ENCODE results near the gene ARHGAP28. TPM values are rescaled to one million over a fixed set of nuclear protein-coding genes. Genes with fewer than 3 reads are reported as not detected.
A peak's percentile ranks its signal among the peaks of the same experiment; 100 is the strongest.

The ARHGAP28 gene
- total RNA-seq, 2 donors from 2014 or later, result 16.3 to 16.5 TPM

DNA sequence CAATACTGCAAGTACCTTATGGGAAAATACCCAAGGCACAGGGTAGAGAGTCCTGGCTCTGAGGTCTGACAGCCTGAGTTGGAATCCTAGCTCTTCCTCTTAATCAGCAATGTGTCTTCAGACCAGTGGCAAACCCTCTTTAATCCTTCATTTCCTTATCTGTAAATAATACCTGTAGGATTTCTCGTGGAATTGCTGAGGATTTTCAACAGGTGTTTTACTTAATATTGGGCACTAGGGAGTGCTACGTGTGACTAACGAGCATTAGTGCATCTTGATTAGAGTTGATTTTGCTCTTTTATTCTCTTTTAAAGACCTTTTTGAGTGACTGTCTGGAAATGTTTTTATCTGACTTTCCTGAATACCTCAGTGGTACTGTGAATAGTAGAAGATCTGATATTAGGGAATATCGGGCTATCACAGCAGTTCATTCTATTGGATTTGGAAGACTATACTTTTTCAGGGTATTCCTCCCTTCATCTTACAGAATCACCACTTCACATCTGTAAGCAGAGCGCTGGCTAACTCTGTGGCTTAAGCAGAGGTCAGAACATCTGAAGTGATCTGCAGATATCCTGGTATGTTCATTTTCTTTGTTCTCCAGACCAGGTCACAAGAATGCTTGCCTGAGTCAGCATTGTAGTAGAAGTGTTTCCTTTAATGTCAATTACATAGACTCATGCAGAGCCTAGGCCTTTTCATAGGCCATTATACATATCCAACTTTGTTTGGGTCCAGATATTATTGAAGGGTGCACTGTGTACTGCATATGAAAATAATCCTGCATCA is 49.1 kb downstream of the ARHGAP28 start:
- Histone ChIP-seq H3K4me3 (no peak overlapping the region), H3K27me3 (no peaks in the 10 kb centered on the region), H3K36me3 (replicated peaks in 1 of 2; ENCODE audit: insufficient read depth in 1 of 2, low read depth in 2 of 2) (no peaks in the 10 kb centered on the region), H3K4me1 (peaks cover 12% of the 10 kb centered on the region), H3K9me3 (no peaks in the 10 kb centered on the region), H3K27ac (no peak overlapping the region)
- 72 to 81% methylated on average over 5 of the region's 5 CpGs for WGBS, 2 donors
- DNase-seq, result no peak
- no peak for TF ChIP-seq POLR2A (IDR thresholded peaks at IDR 0.05)
- TF ChIP-seq, protein P1, sequence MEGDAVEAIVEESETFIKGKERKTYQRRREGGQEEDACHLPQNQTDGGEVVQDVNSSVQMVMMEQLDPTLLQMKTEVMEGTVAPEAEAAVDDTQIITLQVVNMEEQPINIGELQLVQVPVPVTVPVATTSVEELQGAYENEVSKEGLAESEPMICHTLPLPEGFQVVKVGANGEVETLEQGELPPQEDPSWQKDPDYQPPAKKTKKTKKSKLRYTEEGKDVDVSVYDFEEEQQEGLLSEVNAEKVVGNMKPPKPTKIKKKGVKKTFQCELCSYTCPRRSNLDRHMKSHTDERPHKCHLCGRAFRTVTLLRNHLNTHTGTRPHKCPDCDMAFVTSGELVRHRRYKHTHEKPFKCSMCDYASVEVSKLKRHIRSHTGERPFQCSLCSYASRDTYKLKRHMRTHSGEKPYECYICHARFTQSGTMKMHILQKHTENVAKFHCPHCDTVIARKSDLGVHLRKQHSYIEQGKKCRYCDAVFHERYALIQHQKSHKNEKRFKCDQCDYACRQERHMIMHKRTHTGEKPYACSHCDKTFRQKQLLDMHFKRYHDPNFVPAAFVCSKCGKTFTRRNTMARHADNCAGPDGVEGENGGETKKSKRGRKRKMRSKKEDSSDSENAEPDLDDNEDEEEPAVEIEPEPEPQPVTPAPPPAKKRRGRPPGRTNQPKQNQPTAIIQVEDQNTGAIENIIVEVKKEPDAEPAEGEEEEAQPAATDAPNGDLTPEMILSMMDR (IDR thresholded peaks at IDR 0.05), result no peak
- ATAC-seq, result no peak
- intact Hi-C loops (cut with DNase I), result no loop called here

DNA sequence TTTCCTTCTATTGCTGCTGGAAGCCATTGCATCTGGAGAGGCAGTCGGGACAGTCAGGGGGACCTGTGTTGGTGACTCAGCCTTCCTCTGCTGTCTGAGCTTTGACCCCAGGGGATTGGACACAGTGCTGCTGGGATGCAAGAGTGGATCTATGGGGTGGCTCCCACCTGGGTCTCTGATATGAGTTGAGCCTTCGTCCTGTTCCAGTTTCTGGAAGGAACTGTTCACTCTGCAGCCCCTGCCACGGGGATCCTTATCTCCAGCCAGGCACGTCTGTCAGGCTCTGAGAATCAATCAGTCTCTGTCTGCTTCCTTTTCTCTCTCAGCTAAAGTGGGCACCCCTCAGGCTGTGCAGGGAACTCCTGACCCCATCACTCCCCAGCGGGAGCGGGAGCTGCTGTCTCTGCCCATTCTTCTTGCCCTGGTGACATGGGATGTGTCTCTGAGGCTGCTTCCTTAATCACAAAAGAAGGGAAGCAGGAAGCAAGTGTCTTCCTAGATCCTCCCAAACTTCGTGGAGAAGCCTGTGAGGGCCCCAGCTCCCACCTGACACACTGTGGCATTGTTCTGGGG is 51.7 kb downstream of the ARHGAP28 start:
- intact Hi-C loops (cut with DNase I), result no loop called here
- Histone ChIP-seq H3K27me3 (no peaks in the 10 kb centered on the region), H3K4me3 (no peak overlapping the region), H3K27ac (no peak overlapping the region), H3K9me3 (no peaks in the 10 kb centered on the region), H3K36me3 (replicated peaks in 1 of 2; ENCODE audit: insufficient read depth in 1 of 2, low read depth in 2 of 2) (no peaks in the 10 kb centered on the region), H3K4me1 (peaks cover 12% of the 10 kb centered on the region)
- no peak for ATAC-seq
- 38 to 58% methylated on average over 7 of the region's 7 CpGs for WGBS, 2 donors
- DNase-seq, result no peak
- TF ChIP-seq, protein P1 (IDR thresholded peaks at IDR 0.05), result no peak
- TF ChIP-seq POLR2A (IDR thresholded peaks at IDR 0.05), result no peak

DNA sequence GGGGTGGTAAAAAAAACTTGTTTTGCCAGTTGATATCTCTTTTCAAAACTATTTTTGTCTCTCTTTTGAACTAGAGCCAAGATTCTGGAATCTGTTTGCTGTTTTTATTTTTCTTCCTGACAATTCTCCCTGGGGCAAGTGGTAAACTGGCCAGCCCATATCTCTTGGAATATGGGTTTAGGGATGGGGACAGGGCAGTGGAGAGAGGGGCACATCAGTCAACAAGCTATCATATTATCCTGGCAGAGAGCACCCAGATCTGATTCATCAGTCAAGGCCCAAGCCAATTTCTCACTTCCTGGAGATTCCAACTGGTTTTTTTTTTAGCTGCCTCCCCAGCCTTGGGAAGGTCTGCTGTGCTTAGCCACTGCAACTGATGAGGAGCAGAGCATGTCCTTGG is 52.3 kb downstream of the ARHGAP28 start:
- Histone ChIP-seq H3K27ac (no peak overlapping the region), H3K9me3 (no peaks in the 10 kb centered on the region), H3K36me3 (replicated peaks in 1 of 2; ENCODE audit: insufficient read depth in 1 of 2, low read depth in 2 of 2) (no peaks in the 10 kb centered on the region), H3K4me3 (no peak overlapping the region), H3K27me3 (no peaks in the 10 kb centered on the region), H3K4me1 (peaks cover 12% of the 10 kb centered on the region)
- TF ChIP-seq, protein P1 (IDR thresholded peaks at IDR 0.05), result no peak
- TF ChIP-seq POLR2A (IDR thresholded peaks at IDR 0.05), result no peak
- intact Hi-C loops (cut with DNase I), result no loop called here
- DNase-seq (no peak), ATAC-seq (peak; percentile 30)

DNA sequence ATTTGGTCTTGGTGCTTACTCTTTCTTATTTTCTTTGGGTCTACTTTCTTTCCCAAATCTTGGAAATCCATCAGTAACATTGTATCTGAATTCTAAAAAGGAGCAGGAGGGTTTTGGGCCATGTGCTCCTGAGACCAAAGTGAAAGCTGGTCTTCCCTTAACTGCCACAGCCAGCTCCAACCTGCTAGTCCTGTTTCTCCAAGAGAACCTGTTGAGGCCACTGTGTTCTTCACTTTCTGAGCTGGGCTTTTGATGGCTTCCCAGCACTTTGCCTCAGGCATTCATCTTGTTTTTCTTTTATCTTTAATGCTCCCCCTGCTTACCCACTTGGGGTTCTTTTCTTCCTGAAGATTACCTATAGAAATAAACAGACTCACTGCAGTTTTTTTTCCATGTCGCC is 53.3 kb downstream of the ARHGAP28 start:
- intact Hi-C loops (cut with DNase I), result no loop called here
- no peak overlapping the region for H3K27ac ChIP-seq
- TF ChIP-seq, protein P1 (IDR thresholded peaks at IDR 0.05), result no peak
- TF ChIP-seq POLR2A (IDR thresholded peaks at IDR 0.05), result no peak
- H3K4me1 ChIP-seq, result peaks cover 12% of the 10 kb centered on the region
- H3K9me3 ChIP-seq, result no peaks in the 10 kb centered on the region
- no peaks in the 10 kb centered on the region for H3K36me3 ChIP-seq (replicated peaks in 1 of 2; ENCODE audit: insufficient read depth in 1 of 2, low read depth in 2 of 2)
- ATAC-seq (no peak), DNase-seq (no peak)
- H3K4me3 ChIP-seq, result no peak overlapping the region
- WGBS, 2 donors, result 88 to 100% methylated on average over 1 of the region's 1 CpG
- H3K27me3 ChIP-seq, result no peaks in the 10 kb centered on the region

DNA sequence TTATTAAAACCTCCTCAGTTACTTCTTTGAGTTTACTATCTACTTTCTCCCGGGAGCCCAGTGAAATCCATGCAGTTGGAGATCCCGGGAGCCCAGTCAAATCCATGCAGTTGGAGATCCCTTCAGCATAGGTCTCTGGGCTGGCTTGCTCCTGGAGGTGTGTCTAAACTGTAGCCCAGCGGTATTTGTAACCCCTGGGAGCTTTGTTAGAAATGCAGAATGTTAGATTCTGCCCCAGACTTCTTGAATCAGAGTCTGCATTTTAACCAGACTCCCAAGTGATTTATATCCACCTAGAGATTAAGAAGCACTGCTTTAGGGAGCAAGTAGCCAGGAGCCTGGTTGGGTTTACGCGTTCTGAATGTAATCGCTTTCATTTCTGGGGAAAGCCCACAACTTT is 54.5 kb downstream of the ARHGAP28 start:
- ATAC-seq, result no peak
- H3K36me3 ChIP-seq (replicated peaks in 1 of 2; ENCODE audit: insufficient read depth in 1 of 2, low read depth in 2 of 2), result no peaks in the 10 kb centered on the region
- DNase-seq, result no peak
- H3K27me3 ChIP-seq, result no peaks in the 10 kb centered on the region
- WGBS, 2 donors, result 86 to 95% methylated on average over 6 of the region's 6 CpGs
- H3K4me1 ChIP-seq, result peaks cover 12% of the 10 kb centered on the region
- no peak for TF ChIP-seq POLR2A (IDR thresholded peaks at IDR 0.05)
- TF ChIP-seq, protein P1 (IDR thresholded peaks at IDR 0.05), result no peak
- no peaks in the 10 kb centered on the region for H3K9me3 ChIP-seq
- H3K27ac ChIP-seq, result no peak overlapping the region
- H3K4me3 ChIP-seq, result no peak overlapping the region
- intact Hi-C loops (cut with DNase I), result no loop called here

Measured in body of pancreas (tissue), 4 donors.